HEK293 (cell line): ENCODE data around the gene CTSF.
A peak's percentile ranks its signal among the peaks of the same experiment; 100 is the strongest.

Experiments
- CTCF ChIA-PET: fragments of 350-600 bp; formaldehyde crosslinking; extraction: SDS; loops from one replicate; lab custom pipeline; 2021; ENCODE audit warnings: antibody characterized with exemption; lab: Yijun Ruan, JAX
- POLR2A ChIA-PET: fragments of 300-600 bp; formaldehyde crosslinking; extraction: SDS; loops from one replicate; lab custom pipeline; 2020; ENCODE audit warnings: antibody characterized with exemption, inconsistent platforms; lab: Yijun Ruan, JAX
- H3K27ac ChIP-seq: fragments of 200-500 bp; sonication (Bioruptor generic); 2 replicates; pipeline ENCODE4 v1.5.1; 2014; ENCODE audit warnings: low read depth, low read length, control low read depth, inconsistent platforms; ENCODE audit errors: extremely low read depth
- H3K36me3 ChIP-seq, 2 experiments: fragments of 200-500 bp in 1 of 2; sonication (Bioruptor generic) in 1 of 2; 1 replicate in 1 of 2; 2 replicates in 1 of 2; pipeline ENCODE4 v1.5.1; 2014 to 2017; ENCODE audit warnings: inconsistent platforms in 2 of 2, low read length in 2 of 2; ENCODE audit not compliant: control insufficient read depth in 2 of 2, insufficient read depth in 1 of 2
- H3K4me1 ChIP-seq: fragments of 200-500 bp; sonication (Bioruptor generic); 2 replicates; pipeline ENCODE4 v1.5.1; 2014; ENCODE audit warnings: mild to moderate bottlenecking, low read length, inconsistent platforms; ENCODE audit not compliant: control insufficient read depth, insufficient read depth
- H3K4me3 ChIP-seq: 2 replicates; pipeline ENCODE4 v1.5.1; 2011; ENCODE audit warnings: low read depth, mild to moderate bottlenecking, control low read depth, low read length, moderate library complexity
- H3K9me3 ChIP-seq: fragments of 200-500 bp; sonication (Bioruptor generic); 2 replicates; pipeline ENCODE4 v1.5.1; 2014; ENCODE audit warnings: low read depth, low read length, inconsistent platforms; ENCODE audit not compliant: control insufficient read depth, insufficient read depth
- ELK4 ChIP-seq: IDR thresholded peaks from 2 replicates; pipeline ENCODE4 v1.6.1; 2011; ENCODE audit warnings: mild to moderate bottlenecking, low read depth, low read length, borderline replicate concordance
- KLF10 ChIP-seq: fragments of 450-650 bp; IDR thresholded peaks from 2 replicates; pipeline ENCODE4 v1.5.1; 2018; ENCODE audit warnings: missing biosample characterization, mild to moderate bottlenecking, missing genetic modification characterization
- PRDM10 ChIP-seq: fragments of 450-650 bp; formaldehyde crosslinking; IDR thresholded peaks from 2 replicates; pipeline ENCODE4 v1.5.1; 2016; ENCODE audit warnings: missing biosample characterization, missing genetic modification characterization
- SP7 ChIP-seq: fragments of 450-650 bp; formaldehyde crosslinking; IDR thresholded peaks from 2 replicates; pipeline ENCODE4 v1.5.1; 2016; ENCODE audit warnings: missing biosample characterization, missing genetic modification characterization
- YY1 ChIP-seq: fragments of 450-650 bp; formaldehyde crosslinking; IDR thresholded peaks from 2 replicates; pipeline ENCODE4 v1.5.1; 2018; ENCODE audit warnings: missing biosample characterization, missing genetic modification characterization
- ZFHX2 ChIP-seq: fragments of 450-650 bp; formaldehyde crosslinking; conservative IDR thresholded peaks from 2 replicates; pipeline ENCODE4 v1.5.1; 2016; ENCODE audit warnings: missing biosample characterization, missing genetic modification characterization
- ZFP69B ChIP-seq: fragments of 450-650 bp; formaldehyde crosslinking; IDR thresholded peaks from 2 replicates; pipeline ENCODE4 v1.5.1; 2016; ENCODE audit warnings: missing biosample characterization, missing genetic modification characterization
- ZNF133 ChIP-seq: fragments of 450-650 bp; formaldehyde crosslinking; IDR thresholded peaks from 2 replicates; pipeline ENCODE4 v1.5.1; 2016; ENCODE audit warnings: missing biosample characterization, missing genetic modification characterization
- ZNF148 ChIP-seq: fragments of 450-650 bp; formaldehyde crosslinking; IDR thresholded peaks from 2 replicates; pipeline ENCODE4 v1.5.0; 2017; ENCODE audit warnings: missing biosample characterization, missing genetic modification characterization, borderline replicate concordance
- ZNF529 ChIP-seq: fragments of 450-650 bp; formaldehyde crosslinking; IDR thresholded peaks from 2 replicates; pipeline ENCODE4 v1.5.1; 2017; ENCODE audit warnings: missing genetic modification characterization, missing biosample characterization; ENCODE audit not compliant: insufficient replicate concordance
- ZNF561 ChIP-seq: fragments of 450-650 bp; IDR thresholded peaks from 2 replicates; pipeline ENCODE4 v1.5.1; 2018; ENCODE audit warnings: missing biosample characterization, missing genetic modification characterization, borderline replicate concordance
- ZNF571 ChIP-seq: fragments of 450-650 bp; formaldehyde crosslinking; IDR thresholded peaks from 2 replicates; pipeline ENCODE4 v1.5.0; 2017; ENCODE audit warnings: missing biosample characterization, missing genetic modification characterization
- ZNF664 ChIP-seq: fragments of 450-650 bp; formaldehyde crosslinking; IDR thresholded peaks from 2 replicates; pipeline ENCODE4 v1.5.1; 2016; ENCODE audit warnings: missing biosample characterization, missing genetic modification characterization
- TF ChIP-seq, protein P1 (sequence below): fragments of 450-650 bp; formaldehyde crosslinking; IDR thresholded peaks from 2 replicates; pipeline ENCODE4 v1.5.1; 2016; ENCODE audit warnings: missing biosample characterization, missing genetic modification characterization
- TF ChIP-seq, protein P2 (sequence below): fragments of 450-650 bp; formaldehyde crosslinking; IDR thresholded peaks from 2 replicates; pipeline ENCODE4 v1.5.1; 2016; ENCODE audit warnings: missing biosample characterization, missing genetic modification characterization
- TF ChIP-seq, protein P3 (sequence below): fragments of 450-650 bp; formaldehyde crosslinking; IDR thresholded peaks from 2 replicates; pipeline ENCODE4 v1.5.1; 2016; ENCODE audit warnings: missing biosample characterization, missing genetic modification characterization
- TF ChIP-seq, protein P4 (sequence below): fragments of 450-650 bp; formaldehyde crosslinking; IDR thresholded peaks from 2 replicates; pipeline ENCODE4 v1.5.1; 2017; ENCODE audit warnings: missing biosample characterization, missing genetic modification characterization

The CTSF gene

DNA sequence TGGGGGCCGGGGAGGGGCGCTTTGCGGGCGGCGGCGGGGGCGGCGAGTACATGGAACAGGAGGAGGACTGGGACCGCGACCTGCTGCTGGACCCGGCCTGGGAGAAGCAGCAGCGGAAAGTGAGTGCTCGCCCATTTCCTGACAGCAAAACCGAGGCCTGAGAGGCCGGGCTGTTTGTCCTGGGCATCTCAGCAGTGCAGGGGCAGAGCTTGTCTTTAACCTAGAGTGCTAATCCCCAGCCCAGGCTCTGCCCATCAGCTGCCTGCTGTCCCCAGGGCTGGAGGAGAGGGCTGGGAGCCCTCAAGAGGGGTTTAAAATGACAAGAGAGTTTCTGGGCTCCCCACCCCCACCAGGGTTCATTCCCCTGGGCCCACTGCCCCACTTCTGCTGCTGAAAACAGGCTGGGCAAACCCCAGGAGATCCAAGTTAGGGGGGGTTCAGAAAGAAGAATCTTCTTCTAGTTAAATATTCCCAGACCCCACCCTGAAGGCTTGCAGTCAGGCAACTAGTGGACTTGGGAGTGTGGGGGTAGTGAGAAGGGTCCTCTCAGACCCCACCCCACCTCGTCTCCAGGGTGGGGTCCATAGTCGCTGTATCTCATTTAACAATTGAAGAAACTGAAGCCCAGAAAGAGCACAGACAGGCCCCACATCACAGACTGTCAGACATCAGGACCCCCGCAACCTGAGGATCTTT, 21.3 kb downstream of the CTSF start:
- Histone ChIP-seq H3K4me1 (no peaks in the 10 kb centered on the region), H3K27ac (no peak overlapping the region), H3K9me3 (no peaks in the 10 kb centered on the region), H3K36me3 (peaks cover 0 to 18% of the 10 kb centered on the region in 2 experiments; a peak in 1 of 3 replicates), H3K4me3 (no peak overlapping the region)
- ChIA-PET CTCF (interaction anchor here (0.5 to 2.8 kb wide), 5 partner anchors 31 to 139 kb away, joined by 3 to 10 read pairs (median 3); partner anchors contain the start of gene RBM4B), POLR2A (interaction anchor here (0.6 to 1.7 kb wide), 6 partner anchors 8 to 781 kb away, joined by 4 to 9 read pairs (median 5); partner anchors contain the start of gene DPP3)
- peak; percentile 54; the same call in 1 of the 2 replicates for TF ChIP-seq ZNF664 (tag by site-specific recombination)
- TF ChIP-seq ZNF148 (tag by site-specific recombination) = no peak
- TF ChIP-seq ZFP69B (tag by site-specific recombination) = no peak
- TF ChIP-seq SP7 (tag by site-specific recombination) = no peak
- TF ChIP-seq, protein P1, sequence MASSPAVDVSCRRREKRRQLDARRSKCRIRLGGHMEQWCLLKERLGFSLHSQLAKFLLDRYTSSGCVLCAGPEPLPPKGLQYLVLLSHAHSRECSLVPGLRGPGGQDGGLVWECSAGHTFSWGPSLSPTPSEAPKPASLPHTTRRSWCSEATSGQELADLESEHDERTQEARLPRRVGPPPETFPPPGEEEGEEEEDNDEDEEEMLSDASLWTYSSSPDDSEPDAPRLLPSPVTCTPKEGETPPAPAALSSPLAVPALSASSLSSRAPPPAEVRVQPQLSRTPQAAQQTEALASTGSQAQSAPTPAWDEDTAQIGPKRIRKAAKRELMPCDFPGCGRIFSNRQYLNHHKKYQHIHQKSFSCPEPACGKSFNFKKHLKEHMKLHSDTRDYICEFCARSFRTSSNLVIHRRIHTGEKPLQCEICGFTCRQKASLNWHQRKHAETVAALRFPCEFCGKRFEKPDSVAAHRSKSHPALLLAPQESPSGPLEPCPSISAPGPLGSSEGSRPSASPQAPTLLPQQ (tag by site-specific recombination) = peak; percentile 51; the same call in 1 of the 2 replicates
- no peak for TF ChIP-seq PRDM10 (tag by site-specific recombination)
- TF ChIP-seq ZNF571 (tag by site-specific recombination) = no peak
- TF ChIP-seq ZNF529 (tag by site-specific recombination) = no peak
- TF ChIP-seq, protein P2, sequence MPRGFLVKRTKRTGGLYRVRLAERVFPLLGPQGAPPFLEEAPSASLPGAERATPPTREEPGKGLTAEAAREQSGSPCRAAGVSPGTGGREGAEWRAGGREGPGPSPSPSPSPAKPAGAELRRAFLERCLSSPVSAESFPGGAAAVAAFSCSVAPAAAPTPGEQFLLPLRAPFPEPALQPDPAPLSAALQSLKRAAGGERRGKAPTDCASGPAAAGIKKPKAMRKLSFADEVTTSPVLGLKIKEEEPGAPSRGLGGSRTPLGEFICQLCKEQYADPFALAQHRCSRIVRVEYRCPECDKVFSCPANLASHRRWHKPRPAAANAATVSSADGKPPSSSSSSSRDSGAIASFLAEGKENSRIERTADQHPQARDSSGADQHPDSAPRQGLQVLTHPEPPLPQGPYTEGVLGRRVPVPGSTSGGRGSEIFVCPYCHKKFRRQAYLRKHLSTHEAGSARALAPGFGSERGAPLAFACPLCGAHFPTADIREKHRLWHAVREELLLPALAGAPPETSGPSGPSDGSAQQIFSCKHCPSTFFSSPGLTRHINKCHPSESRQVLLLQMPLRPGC (tag by site-specific recombination) = no peak
- no peak for TF ChIP-seq YY1 (tag by site-specific recombination)
- no peak for TF ChIP-seq ZFHX2 (tag by site-specific recombination)
- no peak for TF ChIP-seq ZNF561 (tag by site-specific recombination)
- TF ChIP-seq, protein P3, sequence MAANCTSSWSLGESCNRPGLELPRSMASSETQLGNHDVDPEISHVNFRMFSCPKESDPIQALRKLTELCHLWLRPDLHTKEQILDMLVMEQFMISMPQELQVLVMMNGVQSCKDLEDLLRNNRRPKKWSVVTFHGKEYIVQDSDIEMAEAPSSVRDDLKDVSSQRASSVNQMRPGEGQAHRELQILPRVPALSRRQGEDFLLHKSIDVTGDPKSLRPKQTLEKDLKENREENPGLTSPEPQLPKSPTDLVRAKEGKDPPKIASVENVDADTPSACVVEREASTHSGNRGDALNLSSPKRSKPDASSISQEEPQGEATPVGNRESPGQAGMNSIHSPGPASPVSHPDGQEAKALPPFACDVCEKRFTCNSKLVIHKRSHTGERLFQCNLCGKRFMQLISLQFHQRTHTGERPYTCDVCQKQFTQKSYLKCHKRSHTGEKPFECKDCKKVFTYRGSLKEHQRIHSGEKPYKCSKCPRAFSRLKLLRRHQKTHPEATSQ (tag by site-specific recombination) = no peak
- TF ChIP-seq, protein P4, sequence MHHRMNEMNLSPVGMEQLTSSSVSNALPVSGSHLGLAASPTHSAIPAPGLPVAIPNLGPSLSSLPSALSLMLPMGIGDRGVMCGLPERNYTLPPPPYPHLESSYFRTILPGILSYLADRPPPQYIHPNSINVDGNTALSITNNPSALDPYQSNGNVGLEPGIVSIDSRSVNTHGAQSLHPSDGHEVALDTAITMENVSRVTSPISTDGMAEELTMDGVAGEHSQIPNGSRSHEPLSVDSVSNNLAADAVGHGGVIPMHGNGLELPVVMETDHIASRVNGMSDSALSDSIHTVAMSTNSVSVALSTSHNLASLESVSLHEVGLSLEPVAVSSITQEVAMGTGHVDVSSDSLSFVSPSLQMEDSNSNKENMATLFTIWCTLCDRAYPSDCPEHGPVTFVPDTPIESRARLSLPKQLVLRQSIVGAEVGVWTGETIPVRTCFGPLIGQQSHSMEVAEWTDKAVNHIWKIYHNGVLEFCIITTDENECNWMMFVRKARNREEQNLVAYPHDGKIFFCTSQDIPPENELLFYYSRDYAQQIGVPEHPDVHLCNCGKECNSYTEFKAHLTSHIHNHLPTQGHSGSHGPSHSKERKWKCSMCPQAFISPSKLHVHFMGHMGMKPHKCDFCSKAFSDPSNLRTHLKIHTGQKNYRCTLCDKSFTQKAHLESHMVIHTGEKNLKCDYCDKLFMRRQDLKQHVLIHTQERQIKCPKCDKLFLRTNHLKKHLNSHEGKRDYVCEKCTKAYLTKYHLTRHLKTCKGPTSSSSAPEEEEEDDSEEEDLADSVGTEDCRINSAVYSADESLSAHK (tag by site-specific recombination) = peak; percentile 76; the same call in 1 of the 2 replicates
- TF ChIP-seq ZNF133 (tag by site-specific recombination) = no peak
- TF ChIP-seq KLF10 (tag by site-specific recombination) = no peak
- no peak for TF ChIP-seq ELK4
